GM21515 (cell line): ENCODE results near the gene MDH2.
"Not testable (repeated sequence)": the region's sequence is repeated elsewhere in the genome, so short reads cannot be mapped to it uniquely, and the experiment has no call there.

ENCODE experiments used
- ATAC-seq: cut with Tn5 transposase; IDR thresholded peaks from one replicate; pipeline ENCODE4 v1.9.1; 2021; ENCODE audit not compliant: unreplicated experiment

MDH2 gene

DNA sequence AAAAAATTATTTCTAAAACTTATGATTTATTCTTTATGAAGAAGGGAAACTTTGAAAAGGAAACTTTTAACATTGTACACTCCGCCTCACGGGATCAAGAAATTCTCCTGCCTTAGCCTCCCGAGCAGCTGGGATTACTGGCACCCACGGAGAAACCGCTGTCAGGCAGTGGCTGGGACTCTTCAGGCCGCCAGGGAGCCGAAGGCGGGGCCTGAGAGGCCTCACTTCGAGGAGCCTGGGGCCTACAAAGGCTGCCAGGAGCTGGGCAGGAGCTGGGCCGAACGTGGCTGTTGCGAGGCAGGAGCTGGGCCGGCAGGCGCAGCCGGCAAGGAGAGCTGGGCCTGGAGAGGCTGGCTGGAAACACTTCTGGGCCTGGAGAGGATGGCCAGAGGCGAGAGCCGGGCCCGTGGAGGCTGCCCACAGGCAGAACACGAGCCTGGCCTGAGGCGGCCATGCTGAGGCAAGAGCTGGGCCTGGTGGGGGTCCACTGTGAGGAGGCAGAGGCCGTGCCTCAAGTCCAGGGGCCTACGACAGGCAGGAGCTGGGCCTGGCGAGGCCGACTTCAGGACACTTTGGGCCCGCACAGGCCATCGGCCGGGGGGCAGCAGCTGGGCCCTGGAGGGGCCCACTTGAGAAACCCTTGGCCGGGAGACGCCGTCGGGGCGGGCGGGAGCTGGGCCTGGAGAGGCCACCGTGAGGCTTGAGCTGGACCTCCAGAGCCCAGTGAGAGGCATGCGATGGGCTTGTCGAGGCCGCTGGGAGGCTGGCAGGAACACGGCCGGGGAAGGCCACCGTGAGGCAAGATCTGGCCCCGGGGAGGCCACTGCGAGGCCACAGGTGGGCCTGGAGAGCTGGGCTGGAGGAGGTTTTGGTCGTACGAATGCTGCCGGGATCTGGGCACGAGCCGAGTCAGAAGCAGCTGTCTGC, 23.7 kb downstream of the MDH2 start:
- ATAC-seq: no peak

DNA sequence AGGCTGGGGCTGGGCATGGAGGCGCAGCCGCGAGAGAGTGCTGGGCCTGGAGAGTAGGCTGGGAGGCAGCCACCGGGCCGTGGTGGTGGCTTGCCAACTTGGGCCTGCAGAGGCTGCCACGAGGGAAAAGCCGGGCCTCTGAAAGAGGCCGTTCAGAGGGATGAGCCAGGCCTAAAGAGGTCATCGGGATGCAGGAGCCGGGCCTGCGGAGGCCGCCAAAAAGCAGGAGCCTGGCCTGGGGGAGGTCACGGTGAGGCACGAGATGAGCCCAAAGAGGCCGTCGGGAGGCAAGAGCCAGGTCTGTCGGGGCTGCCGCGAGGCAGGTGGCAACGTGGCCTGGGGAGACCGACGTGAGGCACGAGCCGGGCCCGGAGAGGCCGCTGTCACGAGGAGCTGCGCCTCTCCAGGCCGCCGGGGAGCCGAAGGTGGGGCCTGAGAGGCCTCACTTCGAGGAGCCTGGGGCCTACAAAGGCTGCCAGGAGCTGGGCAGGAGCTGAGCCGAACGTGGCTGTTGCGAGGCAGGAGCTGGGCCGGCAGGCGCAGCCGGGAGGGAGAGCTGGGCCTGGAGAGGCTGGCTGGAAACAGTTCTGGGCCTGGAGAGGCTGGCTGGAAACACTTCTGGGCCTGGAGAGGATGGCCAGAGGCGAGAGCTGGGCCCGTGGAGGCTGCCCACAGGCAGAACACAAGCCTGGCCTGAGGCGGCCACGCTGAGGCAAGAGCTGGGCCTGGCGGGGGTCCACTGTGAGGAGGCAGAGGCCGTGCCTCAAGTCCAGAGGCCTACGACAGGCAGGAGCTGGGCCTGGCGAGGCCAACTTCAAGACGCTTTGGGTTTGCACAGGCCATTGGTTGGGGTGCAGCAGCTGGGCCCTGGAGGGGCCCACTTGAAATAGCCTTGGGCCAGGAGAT, 24.6 kb downstream of the MDH2 start:
- no peak for ATAC-seq

DNA sequence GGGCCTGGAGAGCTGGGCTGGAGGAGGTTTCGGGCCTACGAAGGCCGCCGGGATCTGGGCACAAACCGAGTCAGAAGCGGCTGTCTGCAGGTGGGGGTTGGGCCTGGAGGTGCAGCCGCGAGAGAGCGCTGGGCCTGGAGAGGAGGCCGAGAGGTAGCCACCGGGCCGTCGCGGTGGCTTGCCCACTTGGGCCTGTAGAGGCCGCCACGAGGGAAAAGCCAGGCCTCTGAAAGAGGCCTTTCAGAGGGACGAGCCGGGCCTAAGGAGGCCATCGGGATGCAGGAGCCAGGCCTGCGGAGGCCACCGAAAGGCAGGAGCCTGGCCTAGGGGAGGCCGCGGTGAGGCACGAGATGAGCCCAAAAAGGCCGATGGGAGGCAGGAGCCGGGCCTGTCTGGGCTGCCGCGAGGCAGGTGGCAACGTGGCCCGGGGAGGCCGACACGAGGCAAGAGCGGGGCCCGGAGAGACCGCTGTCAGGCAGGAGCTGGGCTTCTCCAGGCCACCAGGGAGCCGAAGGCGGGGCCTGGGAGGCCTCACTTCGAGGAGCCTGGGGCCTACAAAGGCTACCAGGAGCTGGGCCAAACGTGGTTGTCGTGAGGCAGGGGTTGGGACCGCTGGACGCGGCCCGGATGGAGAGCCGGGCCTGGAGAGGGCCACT, 25.6 kb downstream of the MDH2 start:
- ATAC-seq: no peak

DNA sequence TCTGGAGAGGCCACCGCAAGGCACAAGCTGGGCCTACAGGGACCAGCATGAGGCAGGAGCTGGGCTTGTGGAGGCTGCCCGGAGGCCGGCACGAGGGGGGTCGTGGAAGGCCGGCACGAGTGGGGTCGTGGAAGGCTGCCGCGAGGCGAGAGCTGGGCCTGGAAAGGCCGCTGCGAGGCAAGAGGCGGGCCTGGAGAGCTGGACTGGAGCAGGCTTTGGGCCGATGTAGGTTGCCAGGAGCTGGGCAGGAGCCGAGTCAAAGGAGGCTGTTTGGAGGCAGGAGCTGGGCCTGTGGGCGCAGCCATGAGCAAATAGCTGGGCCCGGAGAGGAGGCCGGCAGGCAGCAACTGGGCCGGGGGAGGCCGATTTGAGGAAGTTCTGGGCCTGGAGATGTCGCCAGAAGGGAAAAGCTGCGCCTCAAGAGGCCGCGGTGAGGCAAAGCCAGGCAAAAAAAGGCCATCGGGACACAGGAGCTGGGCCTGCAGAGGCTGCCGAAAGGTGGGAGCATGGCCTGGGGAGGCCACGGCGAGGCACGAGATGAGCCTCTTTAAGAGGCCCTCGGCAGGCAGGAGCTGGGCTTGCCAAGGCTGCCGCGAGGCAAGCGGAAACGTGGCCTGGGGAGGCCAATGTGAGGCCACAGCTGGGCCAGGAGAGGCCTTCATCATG, 26.5 kb downstream of the MDH2 start:
- no peak for ATAC-seq

DNA sequence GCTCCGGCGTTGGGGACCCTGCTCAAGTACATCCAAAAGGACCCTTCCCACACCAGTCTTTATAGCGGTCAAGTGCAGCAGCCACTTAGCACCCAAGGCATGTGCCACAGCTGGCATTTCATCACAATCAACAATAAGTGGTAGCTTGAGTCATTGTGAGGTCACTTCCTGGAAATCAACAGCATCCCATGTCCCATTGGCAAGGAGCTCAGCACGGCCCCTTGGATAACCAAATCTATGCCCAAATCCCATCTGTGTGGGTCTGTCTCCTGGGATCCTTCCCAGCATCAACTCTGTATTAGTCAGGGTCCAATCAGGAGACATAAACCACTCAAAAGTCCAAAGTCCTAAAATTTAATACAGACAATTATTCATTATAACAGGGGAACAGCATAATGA, 27.1 kb downstream of the MDH2 start:
- no peak for ATAC-seq

DNA sequence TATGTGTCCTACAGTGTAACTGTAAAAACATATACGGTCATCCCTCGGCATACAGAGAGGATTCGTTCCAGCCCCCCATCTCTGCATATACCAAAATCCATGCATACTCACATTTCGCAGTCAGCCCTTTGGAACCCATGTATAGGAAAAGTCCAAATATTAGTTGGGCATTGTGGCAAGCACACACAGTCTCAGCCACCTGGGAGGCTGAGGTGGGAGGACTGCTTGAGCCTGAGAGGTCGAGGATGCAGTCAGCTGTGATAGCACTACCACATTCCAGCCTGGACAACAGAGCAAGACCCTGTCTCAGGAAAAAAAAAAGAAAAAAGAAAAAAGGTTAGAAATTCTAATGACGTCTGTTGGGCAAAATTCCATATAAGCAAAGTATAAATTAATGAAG, 29.1 kb downstream of the MDH2 start:
- no peak for ATAC-seq

DNA sequence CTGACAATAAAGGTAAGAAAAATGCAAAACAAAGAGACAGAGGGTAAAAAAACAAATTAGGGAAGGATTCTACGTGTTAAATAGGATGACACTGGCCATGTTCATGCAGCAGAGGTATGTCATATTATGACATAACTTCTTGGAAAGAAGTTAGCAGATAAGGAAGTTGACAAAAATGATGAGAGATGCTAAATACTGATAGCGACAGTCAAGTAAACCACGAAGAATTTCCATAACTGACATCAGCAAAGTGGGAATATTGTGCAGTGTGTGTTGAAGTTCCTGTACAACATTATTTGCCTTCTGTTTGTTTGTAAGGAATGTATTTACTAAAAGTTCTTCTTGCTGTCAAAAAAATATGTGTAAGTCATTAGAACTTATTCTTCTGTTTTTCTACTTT, 29.5 kb downstream of the MDH2 start:
- ATAC-seq: no peak

DNA sequence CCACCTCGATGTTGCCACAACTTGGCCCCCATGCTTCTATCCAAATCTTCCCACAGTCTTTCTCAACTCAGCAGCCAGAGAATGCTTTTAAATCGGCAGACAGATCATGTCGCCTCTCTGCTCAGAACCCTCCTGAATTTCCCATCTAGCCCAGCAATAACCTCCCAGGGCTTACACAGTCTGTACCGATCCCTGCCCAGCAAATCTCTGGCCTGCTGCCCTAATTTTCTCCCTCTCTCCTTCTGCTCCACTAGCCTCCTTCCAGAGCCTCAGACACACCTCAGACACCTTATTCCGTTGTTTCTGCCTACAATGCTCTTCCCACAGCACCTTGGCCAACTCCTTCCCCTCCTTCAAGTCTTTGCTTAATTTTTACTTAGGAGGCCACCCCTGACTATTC, 32.3 kb downstream of the MDH2 start:
- no peak for ATAC-seq

DNA sequence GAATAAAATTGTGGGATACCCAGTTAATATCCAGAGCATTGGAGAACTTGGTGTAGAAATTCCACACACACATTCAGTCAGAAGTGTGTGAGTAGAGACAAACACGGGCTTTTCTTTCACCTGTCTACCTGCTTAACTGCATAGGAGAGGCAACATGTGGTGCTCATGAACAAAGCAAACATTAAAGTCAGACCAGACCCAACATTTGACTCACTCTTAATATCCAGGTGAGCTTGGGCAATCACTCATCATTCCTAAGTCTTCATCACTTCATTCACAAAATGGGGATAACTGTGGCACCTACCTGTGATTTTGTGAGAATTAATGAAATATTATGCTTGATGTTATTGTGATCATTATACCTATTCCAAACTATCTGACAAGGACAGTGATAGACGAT, 36.2 kb downstream of the MDH2 start:
- not testable (repeated sequence) for ATAC-seq

DNA sequence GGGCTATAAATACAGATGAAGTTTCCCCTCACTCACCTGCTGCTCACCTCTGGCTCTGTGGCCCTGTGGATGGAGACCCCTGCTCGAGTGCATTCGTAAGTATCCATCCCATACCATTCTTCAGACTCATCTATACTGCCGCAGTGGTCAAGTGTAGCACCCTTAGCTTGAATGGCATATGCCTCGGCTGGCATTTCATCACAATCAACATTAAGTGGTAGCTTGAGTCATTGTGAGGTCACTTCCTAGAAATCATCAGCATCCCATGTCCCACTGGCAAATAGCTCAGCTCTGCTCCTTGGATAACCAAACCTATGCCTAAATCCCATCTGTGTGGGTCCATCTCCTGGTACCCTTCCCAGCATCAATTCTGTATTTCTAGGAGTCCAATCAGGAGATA, 38.2 kb downstream of the MDH2 start:
- no peak for ATAC-seq

DNA sequence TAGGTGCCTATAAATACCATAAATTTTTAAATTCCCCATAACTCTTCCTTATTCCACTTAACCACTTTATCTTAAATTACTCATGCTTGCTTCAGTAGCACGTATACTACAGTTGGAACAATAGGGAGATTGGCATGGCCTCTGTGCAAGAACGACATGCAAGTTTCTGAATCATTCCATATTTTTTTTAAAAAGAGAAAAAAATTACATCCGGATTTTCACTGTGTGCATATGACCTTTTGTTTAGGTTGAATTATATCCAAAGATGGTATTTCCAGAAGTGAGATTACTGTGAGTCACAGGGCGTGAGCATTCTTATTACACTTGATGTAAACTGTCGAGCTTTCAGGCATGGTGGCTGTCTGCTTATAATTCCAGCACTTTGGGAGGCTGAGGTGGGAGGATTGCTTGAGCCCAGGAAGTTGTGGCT, 39.5 kb downstream of the MDH2 start:
- ATAC-seq: not testable (repeated sequence)

DNA sequence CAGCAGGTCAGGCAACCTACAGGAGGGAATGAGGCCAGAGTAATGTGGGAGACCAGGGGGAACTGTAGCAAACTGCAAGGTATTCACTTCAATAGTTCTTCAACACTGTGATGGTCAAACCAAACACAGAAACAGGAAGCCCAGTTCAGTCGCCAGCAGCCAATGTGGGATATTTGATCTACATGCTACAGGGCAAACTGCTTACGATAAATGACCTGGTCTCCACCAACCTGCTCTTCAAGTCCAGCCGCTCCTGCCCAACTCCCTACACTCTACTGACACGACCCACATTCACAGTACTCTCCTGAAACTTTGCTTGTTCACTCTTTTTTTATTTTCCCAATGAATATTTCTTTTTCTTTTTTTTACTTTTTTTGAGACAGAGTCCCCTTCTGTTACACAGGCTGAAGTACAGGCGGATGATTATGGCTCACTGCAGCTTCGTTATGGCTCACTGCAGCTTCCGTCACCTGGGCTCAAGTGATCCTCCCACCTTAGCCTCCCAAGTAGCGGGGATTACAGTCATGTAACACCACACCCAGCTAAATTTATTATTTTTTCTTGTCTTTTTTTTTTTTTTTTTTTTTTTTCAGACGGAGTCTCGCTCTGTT, 42.1 kb downstream of the MDH2 start:
- no peak for ATAC-seq

DNA sequence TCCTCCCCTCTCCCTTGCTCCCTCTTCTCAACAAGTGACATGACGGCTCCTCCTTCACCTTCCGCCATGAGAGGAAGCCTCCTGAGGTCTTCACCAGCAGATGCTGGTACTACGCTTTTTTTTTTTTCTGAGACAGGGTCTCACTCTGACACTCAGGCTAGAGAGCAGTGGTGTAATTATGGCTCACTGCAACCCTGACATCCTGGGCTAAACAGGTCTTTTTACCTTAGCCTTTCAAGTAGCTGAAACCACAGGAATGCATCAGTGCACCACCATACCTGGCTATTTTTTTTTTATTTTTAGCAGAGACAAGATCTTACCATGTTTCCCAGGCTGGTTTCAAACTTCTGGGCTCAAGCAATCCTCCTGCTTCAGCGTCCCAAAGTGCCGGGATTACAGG, 43.6 kb downstream of the MDH2 start:
- ATAC-seq: no peak

DNA sequence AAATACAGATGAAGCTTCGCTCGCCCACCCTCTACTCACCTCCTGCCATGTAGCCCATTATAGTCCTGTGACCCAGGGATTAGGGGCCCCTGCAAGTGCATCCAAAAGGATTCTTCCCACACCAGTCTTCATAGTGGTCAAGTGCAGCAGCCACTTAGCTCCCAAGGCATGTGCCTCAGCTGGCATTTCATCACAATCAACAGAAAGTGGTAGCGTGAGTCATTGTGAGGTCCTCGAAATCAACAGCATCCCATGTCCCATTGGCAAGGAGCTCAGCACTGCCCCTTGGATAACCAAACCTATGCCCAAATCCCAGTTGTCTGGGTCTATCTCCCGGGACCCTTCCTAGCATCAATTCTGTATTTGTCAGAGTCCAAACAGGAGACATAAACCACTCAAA, 45.6 kb downstream of the MDH2 start:
- not testable (repeated sequence) for ATAC-seq

DNA sequence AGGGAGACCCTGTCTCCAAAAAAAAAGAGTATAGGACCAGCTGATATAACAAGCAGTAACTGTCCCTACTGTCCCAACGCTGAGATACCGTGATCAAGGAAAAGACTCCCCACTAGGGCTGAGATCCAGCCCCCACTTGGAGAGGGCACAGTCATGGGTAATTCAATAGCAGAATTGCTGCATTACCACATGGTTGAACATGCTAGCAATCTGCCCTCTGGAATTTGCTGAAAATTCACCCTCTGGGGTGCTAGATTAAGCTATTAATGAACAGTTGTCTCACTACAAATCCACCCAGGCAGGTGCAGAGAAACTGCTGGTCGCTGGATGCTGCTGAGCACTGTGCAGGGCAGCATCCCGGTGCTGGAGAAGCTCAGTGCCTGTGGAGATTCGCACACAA, 46.4 kb downstream of the MDH2 start:
- ATAC-seq: not testable (repeated sequence)

DNA sequence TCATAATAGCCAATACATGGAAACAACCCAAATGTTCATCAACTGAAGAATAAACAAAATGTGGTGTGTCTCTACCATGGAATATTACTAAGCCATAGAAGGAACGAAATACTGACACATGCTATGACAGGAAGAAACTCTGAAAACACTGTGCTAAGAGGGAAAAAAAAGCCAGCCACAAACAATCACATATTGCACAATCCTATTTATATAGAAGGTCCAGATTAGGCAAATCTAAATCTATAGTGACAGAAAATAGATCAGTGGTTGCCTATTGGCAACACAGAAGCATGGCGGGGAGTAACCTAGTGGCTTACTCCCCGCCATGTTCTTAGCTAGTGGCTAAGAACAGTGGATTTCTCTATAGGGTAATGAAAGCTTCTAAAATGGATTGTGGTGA, 48.0 kb downstream of the MDH2 start:
- ATAC-seq: no peak

DNA sequence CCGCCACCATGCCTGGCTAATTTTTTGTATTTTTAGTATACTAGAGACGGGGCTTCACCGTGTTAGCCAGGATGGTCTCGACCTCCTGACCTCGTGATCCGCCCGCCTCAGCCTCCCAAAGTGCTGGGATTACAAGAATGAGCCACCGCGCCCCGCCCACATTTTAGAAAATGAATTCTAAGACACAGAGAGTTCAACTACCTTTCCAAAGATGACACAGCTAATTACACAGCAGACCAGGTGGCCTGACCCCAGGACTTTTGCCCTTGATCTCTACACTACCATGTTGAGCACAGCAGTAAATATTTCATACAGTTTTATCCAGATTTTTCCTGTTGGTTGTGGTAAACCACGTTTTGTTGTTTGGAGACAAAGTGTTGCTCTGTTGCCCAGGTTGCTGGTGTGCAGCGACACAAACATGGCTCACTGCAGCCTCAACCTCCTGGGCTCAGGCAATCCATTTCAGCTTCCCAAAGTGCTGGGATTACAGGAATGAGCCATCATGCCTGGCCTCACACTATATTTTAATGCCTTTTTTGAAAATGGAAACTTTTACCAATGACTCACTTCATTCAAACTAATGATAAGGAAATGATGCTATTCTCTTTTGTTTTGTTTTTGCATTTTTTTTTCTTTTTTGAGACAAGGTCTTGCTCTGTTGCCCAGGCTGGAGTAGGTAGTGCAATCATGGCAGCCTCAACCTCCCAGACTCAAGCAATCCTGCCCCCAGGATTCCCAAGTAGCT, 54.0 kb downstream of the MDH2 start:
- not testable (repeated sequence) for ATAC-seq

DNA sequence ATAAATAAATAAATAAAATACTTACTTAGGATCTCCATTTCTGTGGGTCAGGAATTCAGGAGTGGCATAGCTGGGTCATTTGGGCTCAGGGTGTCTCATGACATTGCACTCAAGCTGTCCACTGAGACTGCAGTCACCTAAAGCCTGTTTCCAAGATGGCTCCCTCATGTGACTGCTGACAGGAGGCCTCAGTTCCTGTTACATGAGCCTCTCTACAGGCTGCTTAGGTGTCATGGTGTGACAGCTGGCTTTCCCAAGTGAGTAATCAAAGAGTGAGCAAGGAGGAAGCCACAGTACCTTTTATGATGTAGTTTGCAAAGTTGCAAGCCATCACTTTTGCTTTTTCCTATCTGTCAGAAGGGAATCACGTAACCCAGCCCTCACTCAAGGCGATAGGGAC, 55.9 kb downstream of the MDH2 start:
- not testable (repeated sequence) for ATAC-seq

DNA sequence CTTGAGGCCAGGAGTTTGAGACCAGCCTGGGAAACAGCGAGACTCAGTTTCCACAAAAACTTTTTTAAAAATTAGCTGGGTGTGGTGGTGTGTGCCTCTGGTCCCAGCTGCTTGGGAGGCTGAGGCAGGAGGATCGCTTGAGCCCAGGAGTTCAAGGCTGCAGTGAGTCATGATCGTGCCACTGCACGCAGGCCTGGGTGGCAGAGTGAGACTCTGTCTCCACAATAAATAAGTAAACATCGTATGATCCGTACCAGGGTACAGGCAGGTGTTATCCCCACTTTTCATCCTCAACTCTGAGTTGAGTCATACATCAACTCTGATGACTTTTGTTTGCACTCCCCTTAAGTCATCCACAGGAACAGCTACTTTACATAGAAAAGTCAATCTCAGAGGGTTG, 58.2 kb downstream of the MDH2 start:
- ATAC-seq: not testable (repeated sequence)

DNA sequence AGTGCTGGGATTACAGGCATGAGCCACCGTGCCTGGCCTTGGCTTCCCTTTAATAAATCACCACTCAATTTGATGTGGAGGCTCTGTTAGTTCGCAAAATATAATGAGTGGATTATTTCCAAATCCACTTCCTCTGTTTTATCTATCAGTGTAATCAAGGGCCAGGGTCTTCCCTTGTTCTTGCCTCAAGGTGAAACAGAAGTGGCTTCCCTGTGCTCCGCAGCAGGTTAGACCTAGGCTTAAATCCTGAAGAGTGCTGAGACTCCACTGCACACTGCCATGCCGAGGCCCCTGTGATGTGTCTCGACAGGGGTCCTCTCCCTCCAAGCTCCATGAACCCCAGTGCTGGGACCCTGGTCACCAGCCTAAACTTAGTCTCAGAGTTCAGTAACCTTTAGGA, 59.0 kb downstream of the MDH2 start:
- ATAC-seq: no peak
